ENCODE results near the gene PRKCE.
"Not testable (repeated sequence)": the region's sequence is repeated elsewhere in the genome, so short reads cannot be mapped to it uniquely, and the experiment has no call there.

Gene PRKCE

GRCh38 chr2:45844796-45845457 is 193.5 kb downstream of the PRKCE start:
- DNase-seq, result no peak

GRCh38 chr2:45845566-45845965 is 194.1 kb downstream of the PRKCE start:
- no peak for DNase-seq

- no peak for DNase-seq
Measured at GRCh38 chr2:45849491-45850283, 198.2 kb downstream of the PRKCE start.

- no peak for DNase-seq
Measured at GRCh38 chr2:45850558-45850957, 199.1 kb downstream of the PRKCE start.

- no peak for DNase-seq
Measured at GRCh38 chr2:45851111-45851510, 199.6 kb downstream of the PRKCE start.

- DNase-seq, result no peak
Measured at GRCh38 chr2:45851576-45852304, 200.3 kb downstream of the PRKCE start.

GRCh38 chr2:45852450-45853150 is 201.1 kb downstream of the PRKCE start:
- no peak for DNase-seq

- DNase-seq, result no peak
Measured at GRCh38 chr2:45855374-45855773, 203.9 kb downstream of the PRKCE start.

GRCh38 chr2:45856391-45857274 is 205.2 kb downstream of the PRKCE start:
- DNase-seq, result no peak

- DNase-seq, result no peak
Measured at GRCh38 chr2:45857275-45857609, 205.8 kb downstream of the PRKCE start.

GRCh38 chr2:45857867-45858520 is 206.5 kb downstream of the PRKCE start:
- no peak for DNase-seq

GRCh38 chr2:45858872-45859271 is 207.4 kb downstream of the PRKCE start:
- not testable (repeated sequence) for DNase-seq

GRCh38 chr2:45859682-45860081 is 208.2 kb downstream of the PRKCE start:
- DNase-seq, result no peak

GRCh38 chr2:45860136-45861121 is 209.0 kb downstream of the PRKCE start:
- no peak for DNase-seq

GRCh38 chr2:45862843-45863242 is 211.4 kb downstream of the PRKCE start:
- no peak for DNase-seq

GRCh38 chr2:45864121-45864520 is 212.6 kb downstream of the PRKCE start:
- DNase-seq, result no peak

- no peak for DNase-seq
Measured at GRCh38 chr2:45867349-45867748, 215.9 kb downstream of the PRKCE start.

GRCh38 chr2:45867800-45868199 is 216.3 kb downstream of the PRKCE start:
- no peak for DNase-seq

- no peak for DNase-seq
Measured at GRCh38 chr2:45869165-45869501, 217.7 kb downstream of the PRKCE start.

GRCh38 chr2:45871025-45871424 is 219.6 kb downstream of the PRKCE start:
- DNase-seq, result no peak

GRCh38 chr2:45871541-45871940 is 220.1 kb downstream of the PRKCE start:
- DNase-seq, result no peak

Measured in CD4-positive, alpha-beta T cell treated with Interleukin-15 for 1 hour (primary cell).